SK-N-SH treated with all-trans-retinoic acid at 6 μM for 48 hours (cell line): ENCODE results near the gene FRYL.
A peak's percentile ranks its signal among the peaks of the same experiment; 100 is the strongest.

ENCODE experiments used
- ATAC-seq: fragments of 200-7000 bp; cut with Tn5 transposase; 3 replicates; pipeline ENCODE4 v1.9.1; 2020; ENCODE audit warnings: mild to moderate bottlenecking, moderate library complexity
- ARNTL ChIP-seq: fragments of 450-650 bp; formaldehyde crosslinking; IDR thresholded peaks from 2 replicates; pipeline ENCODE4 v1.5.0; 2020; ENCODE audit warnings: low read depth, mild to moderate bottlenecking, moderate library complexity, borderline replicate concordance
- BACH2 ChIP-seq: fragments of 250-450 bp; sonication (Bioruptor Pico); IDR thresholded peaks from 2 replicates; pipeline ENCODE4 v1.9.0; 2021; ENCODE audit warnings: mild to moderate bottlenecking, borderline replicate concordance
- ESRRG ChIP-seq: fragments of 250-450 bp; sonication (Bioruptor Pico); IDR thresholded peaks from 2 replicates; pipeline ENCODE4 v1.6.1; 2021; ENCODE audit warnings: mild to moderate bottlenecking
- GLIS3 ChIP-seq: fragments of 250-450 bp; sonication (Bioruptor Pico); IDR thresholded peaks from 2 replicates; pipeline ENCODE4 v1.5.0; 2020; ENCODE audit warnings: mild to moderate bottlenecking, moderate library complexity
- OSR1 ChIP-seq: fragments of 250-450 bp; sonication (Bioruptor Pico); IDR thresholded peaks from 2 replicates; pipeline ENCODE4 v1.8.0; 2022; ENCODE audit warnings: moderate library complexity, mild to moderate bottlenecking, inconsistent platforms
- PATZ1 ChIP-seq: fragments of 250-450 bp; sonication (Bioruptor Pico); IDR thresholded peaks from 2 replicates; pipeline ENCODE4 v1.8.0; 2020; ENCODE audit warnings: mild to moderate bottlenecking, moderate library complexity, borderline replicate concordance
- PPARA ChIP-seq: fragments of 250-450 bp; sonication (Bioruptor Pico); IDR thresholded peaks from 2 replicates; pipeline ENCODE4 v1.5.0; 2020; ENCODE audit warnings: mild to moderate bottlenecking, borderline replicate concordance
- SNAI2 ChIP-seq: fragments of 250-450 bp; sonication (Bioruptor Pico); IDR thresholded peaks from 2 replicates; pipeline ENCODE4 v1.5.0; 2020; ENCODE audit warnings: mild to moderate bottlenecking, moderate library complexity
- TCF4 ChIP-seq: fragments of 250-450 bp; sonication (Bioruptor Pico); IDR thresholded peaks from 2 replicates; pipeline ENCODE4 v1.8.0; 2021; ENCODE audit warnings: mild to moderate bottlenecking, moderate library complexity, borderline replicate concordance
- TOX ChIP-seq: fragments of 250-450 bp; sonication (Bioruptor Pico); IDR thresholded peaks from 2 replicates; pipeline ENCODE4 v1.8.0; 2021; ENCODE audit warnings: mild to moderate bottlenecking, moderate library complexity, borderline replicate concordance
- ZC3H10 ChIP-seq: fragments of 250-450 bp; sonication (Bioruptor Pico); IDR thresholded peaks from 2 replicates; pipeline ENCODE4 v1.5.1; 2021; ENCODE audit warnings: mild to moderate bottlenecking, moderate library complexity
- ZFP30 ChIP-seq: fragments of 450-650 bp; formaldehyde crosslinking; IDR thresholded peaks from 2 replicates; pipeline ENCODE4 v1.5.0; 2022; ENCODE audit warnings: mild to moderate bottlenecking, moderate library complexity
- ZNF565 ChIP-seq: fragments of 450-650 bp; formaldehyde crosslinking; conservative IDR thresholded peaks from 2 replicates; pipeline ENCODE4 v1.5.0; 2020; ENCODE audit warnings: low read depth, mild to moderate bottlenecking, moderate library complexity
- ZNF70 ChIP-seq: fragments of 450-650 bp; formaldehyde crosslinking; IDR thresholded peaks from 2 replicates; pipeline ENCODE4 v1.5.0; 2020; ENCODE audit warnings: mild to moderate bottlenecking, moderate library complexity
- TF ChIP-seq, protein P1 (sequence below): fragments of 250-450 bp; sonication (Bioruptor Pico); IDR thresholded peaks from 2 replicates; pipeline ENCODE4 v1.5.0; 2020; ENCODE audit warnings: mild to moderate bottlenecking, moderate library complexity
- TF ChIP-seq, protein P2 (sequence below): fragments of 250-450 bp; sonication (Bioruptor Pico); IDR thresholded peaks from 2 replicates; pipeline ENCODE4 v1.5.1; 2021; ENCODE audit warnings: mild to moderate bottlenecking, moderate library complexity
- TF ChIP-seq, protein P3 (sequence below): fragments of 250-450 bp; sonication (Bioruptor Pico); IDR thresholded peaks from 2 replicates; pipeline ENCODE4 v1.8.0; 2021; ENCODE audit warnings: low read depth, mild to moderate bottlenecking, moderate library complexity, borderline replicate concordance

Gene FRYL

DNA sequence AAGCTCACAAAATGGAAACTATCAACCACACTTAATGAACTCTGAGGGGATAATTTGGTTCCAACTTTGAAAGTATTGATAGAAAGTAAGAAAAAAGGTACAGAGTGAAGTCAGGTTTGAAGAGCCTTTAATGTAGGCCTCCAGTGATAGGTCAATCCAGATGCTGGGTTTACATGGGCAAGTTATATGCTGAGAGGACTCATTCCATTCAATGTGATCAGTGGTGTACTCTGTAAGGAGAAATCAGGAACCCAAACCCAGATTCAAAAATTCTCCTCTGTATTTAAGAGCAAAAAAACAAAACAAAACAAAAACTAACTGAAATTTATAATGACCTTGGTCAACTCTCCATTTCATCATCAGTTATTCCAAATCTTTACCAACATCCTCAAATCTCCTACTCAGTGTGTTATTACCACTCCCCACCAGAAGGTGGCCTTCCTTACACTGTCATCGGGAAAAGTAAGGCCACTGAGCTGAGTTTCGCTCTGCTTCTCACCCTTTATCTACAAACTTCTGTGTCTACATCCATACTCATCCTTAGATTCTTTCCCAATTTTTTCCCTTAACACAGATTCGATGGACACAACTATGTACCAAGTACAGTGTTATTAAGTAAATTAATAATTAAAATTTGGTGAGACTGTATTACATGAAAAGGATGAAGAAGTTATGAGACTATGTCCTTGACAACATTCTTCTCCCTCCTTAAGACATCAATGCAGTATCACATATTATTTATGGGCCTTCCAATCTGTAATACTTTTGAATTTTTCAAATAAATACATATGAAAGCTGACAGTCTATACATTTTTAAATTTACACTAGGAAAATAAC, 201.7 kb downstream of the FRYL start (continued):
- TF ChIP-seq, protein P1, sequence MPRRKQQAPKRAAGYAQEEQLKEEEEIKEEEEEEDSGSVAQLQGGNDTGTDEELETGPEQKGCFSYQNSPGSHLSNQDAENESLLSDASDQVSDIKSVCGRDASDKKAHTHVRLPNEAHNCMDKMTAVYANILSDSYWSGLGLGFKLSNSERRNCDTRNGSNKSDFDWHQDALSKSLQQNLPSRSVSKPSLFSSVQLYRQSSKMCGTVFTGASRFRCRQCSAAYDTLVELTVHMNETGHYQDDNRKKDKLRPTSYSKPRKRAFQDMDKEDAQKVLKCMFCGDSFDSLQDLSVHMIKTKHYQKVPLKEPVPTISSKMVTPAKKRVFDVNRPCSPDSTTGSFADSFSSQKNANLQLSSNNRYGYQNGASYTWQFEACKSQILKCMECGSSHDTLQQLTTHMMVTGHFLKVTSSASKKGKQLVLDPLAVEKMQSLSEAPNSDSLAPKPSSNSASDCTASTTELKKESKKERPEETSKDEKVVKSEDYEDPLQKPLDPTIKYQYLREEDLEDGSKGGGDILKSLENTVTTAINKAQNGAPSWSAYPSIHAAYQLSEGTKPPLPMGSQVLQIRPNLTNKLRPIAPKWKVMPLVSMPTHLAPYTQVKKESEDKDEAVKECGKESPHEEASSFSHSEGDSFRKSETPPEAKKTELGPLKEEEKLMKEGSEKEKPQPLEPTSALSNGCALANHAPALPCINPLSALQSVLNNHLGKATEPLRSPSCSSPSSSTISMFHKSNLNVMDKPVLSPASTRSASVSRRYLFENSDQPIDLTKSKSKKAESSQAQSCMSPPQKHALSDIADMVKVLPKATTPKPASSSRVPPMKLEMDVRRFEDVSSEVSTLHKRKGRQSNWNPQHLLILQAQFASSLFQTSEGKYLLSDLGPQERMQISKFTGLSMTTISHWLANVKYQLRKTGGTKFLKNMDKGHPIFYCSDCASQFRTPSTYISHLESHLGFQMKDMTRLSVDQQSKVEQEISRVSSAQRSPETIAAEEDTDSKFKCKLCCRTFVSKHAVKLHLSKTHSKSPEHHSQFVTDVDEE (CRISPR knock-in tag): no peak

- TF ChIP-seq TOX (CRISPR knock-in tag) (no peak), GLIS3 (CRISPR knock-in tag) (no peak)
- no peak for ATAC-seq
These were observed 204.1 kb downstream of the FRYL start for GRCh38 chr4:48575964-48576363.

GRCh38 chr4:48571471-48571870, 208.6 kb downstream of the FRYL start:
- no peak for TF ChIP-seq BACH2 (CRISPR knock-in tag)
- no peak for TF ChIP-seq ZNF565 (CRISPR knock-in tag)
- no peak for TF ChIP-seq PATZ1 (CRISPR knock-in tag)
- no peak for TF ChIP-seq ZC3H10 (CRISPR knock-in tag)
- TF ChIP-seq ESRRG (CRISPR knock-in tag): no peak
- TF ChIP-seq, protein P1 (CRISPR knock-in tag): 0 out of 2 replicates have a peak, but pooled peaks have one; percentile 46
- TF ChIP-seq GLIS3 (CRISPR knock-in tag): no peak
- TF ChIP-seq SNAI2: 0 out of 2 replicates have a peak, but pooled peaks have one; percentile 20
- TF ChIP-seq ZFP30 (CRISPR knock-in tag): no peak
- no peak for TF ChIP-seq OSR1
- TF ChIP-seq, protein P2, sequence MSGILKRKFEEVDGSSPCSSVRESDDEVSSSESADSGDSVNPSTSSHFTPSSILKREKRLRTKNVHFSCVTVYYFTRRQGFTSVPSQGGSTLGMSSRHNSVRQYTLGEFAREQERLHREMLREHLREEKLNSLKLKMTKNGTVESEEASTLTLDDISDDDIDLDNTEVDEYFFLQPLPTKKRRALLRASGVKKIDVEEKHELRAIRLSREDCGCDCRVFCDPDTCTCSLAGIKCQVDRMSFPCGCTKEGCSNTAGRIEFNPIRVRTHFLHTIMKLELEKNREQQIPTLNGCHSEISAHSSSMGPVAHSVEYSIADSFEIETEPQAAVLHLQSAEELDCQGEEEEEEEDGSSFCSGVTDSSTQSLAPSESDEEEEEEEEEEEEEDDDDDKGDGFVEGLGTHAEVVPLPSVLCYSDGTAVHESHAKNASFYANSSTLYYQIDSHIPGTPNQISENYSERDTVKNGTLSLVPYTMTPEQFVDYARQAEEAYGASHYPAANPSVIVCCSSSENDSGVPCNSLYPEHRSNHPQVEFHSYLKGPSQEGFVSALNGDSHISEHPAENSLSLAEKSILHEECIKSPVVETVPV (CRISPR knock-in tag): no peak
- peak; percentile 86 for TF ChIP-seq TCF4 (CRISPR knock-in tag)
- 0 out of 2 replicates have a peak, but pooled peaks have one; percentile 34 for TF ChIP-seq PPARA (CRISPR knock-in tag)
- TF ChIP-seq ARNTL: no peak
- TF ChIP-seq, protein P3, sequence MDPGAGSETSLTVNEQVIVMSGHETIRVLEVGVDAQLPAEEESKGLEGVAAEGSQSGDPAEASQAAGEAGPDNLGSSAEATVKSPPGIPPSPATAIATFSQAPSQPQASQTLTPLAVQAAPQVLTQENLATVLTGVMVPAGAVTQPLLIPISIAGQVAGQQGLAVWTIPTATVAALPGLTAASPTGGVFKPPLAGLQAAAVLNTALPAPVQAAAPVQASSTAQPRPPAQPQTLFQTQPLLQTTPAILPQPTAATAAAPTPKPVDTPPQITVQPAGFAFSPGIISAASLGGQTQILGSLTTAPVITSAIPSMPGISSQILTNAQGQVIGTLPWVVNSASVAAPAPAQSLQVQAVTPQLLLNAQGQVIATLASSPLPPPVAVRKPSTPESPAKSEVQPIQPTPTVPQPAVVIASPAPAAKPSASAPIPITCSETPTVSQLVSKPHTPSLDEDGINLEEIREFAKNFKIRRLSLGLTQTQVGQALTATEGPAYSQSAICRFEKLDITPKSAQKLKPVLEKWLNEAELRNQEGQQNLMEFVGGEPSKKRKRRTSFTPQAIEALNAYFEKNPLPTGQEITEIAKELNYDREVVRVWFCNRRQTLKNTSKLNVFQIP (CRISPR knock-in tag): no peak
- no peak for TF ChIP-seq ZNF70
- no peak for ATAC-seq
